GM18867 (cell line): ENCODE data around the gene MYO19.
"Not testable (repeated sequence)": the region's sequence is repeated elsewhere in the genome, so short reads cannot be mapped to it uniquely, and the experiment has no call there.

Source experiments
- ATAC-seq: cut with Tn5 transposase; IDR thresholded peaks from one replicate; pipeline ENCODE4 v1.9.1; 2021; ENCODE audit warnings: mild to moderate bottlenecking, moderate library complexity; ENCODE audit not compliant: unreplicated experiment

Gene MYO19

DNA sequence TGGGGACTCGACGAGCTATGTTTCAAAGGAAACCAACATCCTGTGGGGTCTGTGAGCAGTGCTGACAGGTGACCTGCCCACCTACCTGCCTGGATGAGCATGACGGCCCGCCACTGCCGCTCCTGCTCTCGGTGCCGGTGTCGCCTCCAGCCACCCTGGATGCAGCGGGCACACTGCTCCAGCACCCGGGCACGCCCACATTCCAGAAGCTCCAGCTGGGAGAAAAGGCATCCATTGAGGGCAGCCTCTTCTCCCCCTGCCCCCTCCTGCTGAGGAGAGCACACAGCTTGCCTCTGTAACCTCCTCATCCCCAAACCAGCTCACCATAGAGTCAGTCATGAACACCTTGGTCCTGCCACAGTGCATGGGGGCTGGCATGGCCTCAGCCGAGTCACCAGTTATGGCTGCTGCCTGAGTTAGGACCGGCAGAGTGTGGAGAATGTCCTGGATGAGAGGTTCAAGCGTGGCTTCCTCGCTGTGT lies 33.9 kb downstream of the MYO19 start:
- no peak for ATAC-seq

DNA sequence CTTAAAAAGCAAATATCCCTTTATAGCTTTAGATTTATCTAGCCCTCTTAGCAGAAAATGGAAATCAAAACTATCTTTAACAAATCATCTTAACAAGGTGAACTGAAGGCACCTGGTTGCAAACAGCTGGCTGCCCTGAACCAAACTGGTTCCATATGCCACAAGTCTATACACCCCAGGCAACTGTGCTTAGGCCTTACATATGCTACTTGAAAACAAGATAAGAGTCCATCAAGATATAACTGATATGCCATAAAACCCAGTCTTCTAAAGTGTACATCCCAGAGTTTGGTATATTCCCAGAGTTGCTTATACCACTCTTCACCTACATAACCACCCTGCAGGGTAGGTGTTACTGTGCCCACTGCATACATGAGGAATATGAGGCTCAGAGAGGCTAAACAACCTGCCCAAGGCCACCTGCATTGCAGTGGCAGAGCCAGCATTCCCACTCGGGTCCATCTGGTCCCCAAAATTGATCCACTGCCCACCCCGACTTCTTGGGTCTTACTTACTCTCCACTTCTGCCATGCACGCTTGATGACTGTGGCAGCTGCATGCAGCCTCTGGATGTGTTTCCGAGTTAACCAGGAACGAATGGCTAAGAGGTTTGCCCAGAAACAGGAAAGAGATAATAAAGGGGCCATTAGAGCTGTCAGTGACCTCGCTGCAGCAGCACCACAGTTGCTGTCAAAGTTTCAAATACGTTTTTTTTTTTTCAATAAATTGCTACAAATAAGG lies 35.9 kb downstream of the MYO19 start:
- ATAC-seq: no peak

DNA sequence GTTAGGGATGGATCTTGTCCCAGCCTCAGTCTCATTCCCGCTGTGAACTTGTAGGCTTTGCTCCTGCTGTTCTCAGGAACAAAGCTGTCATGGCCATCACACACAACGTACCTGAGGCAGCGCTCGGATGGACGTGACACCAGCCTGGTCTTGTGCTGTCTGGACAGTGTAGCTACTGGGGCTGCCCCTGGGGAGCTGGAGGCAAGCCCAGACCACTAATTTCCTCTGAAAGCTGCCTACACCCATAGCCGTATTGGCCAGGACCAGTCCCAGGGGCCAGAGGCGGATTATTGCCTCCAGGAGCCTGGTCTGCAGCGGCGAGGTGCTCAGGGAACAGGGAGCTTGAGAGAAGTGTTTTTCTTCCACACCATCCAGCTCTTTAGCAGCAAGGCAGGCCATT lies 36.5 kb downstream of the MYO19 start:
- no peak for ATAC-seq

GRCh38 chr17:36496018-36496789 lies 38.5 kb downstream of the MYO19 start:
- no peak for ATAC-seq

- ATAC-seq: no peak
These were observed 39.5 kb downstream of the MYO19 start for GRCh38 chr17:36495076-36495578.

- no peak for ATAC-seq
These were observed 40.0 kb downstream of the MYO19 start for GRCh38 chr17:36494674-36495073.

DNA sequence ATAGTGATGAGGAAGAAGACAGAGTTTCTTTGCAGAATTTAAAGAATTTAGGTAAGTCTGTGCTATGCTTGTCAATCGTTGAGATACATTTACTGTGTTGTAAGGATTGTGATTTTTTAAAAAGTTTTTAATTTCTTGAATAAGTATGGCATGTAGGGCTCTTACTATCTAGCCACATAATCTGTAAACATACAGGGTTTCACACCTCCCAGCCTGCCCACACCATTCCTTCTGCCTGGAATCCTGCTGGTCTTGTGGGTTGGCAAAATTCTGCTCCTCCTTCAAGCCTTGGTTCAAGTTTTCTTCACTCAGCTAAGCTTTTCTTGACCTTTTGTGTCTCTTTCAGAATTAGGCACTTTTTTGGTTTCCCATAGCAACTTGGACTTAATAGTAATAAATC lies 40.7 kb downstream of the MYO19 start:
- no peak for ATAC-seq

- ATAC-seq: peak; percentile 90
These were observed 48.2 kb downstream of the MYO19 start, which contains the start of gene ZNHIT3 for GRCh38 chr17:36486204-36487194. Gene ZNHIT3 (plus strand): TSS chr17:36486681. CDS start chr17:36486700, 19 bp downstream.

- peak; percentile 5 for ATAC-seq
These were observed 48.9 kb downstream of the MYO19 start for GRCh38 chr17:36485805-36486203.

DNA sequence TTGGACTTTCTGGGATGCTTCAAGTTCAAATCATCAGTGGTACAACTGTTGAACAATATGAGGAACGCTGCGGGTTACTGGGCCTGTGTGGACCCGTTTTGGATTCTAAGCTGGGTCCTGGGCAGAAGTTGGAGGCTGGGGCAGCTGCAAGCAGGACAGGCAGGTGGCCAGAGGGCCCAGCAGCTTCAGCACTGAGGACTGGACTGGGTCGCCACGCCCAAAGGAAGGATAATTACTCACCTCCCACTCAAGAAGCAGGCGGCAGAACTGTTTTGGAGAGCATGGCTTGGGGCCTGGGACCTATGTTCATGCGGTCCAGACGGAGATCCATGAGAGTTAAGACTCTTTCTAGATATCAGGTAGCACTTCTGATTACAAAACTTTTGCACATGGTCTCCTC lies 49.6 kb downstream of the MYO19 start:
- no peak for ATAC-seq

GRCh38 chr17:36484021-36484420 lies 50.6 kb downstream of the MYO19 start:
- not testable (repeated sequence) for ATAC-seq

GRCh38 chr17:36482611-36483504 lies 51.8 kb downstream of the MYO19 start:
- no peak for ATAC-seq

GRCh38 chr17:36481829-36482228 lies 52.8 kb downstream of the MYO19 start:
- ATAC-seq: no peak

DNA sequence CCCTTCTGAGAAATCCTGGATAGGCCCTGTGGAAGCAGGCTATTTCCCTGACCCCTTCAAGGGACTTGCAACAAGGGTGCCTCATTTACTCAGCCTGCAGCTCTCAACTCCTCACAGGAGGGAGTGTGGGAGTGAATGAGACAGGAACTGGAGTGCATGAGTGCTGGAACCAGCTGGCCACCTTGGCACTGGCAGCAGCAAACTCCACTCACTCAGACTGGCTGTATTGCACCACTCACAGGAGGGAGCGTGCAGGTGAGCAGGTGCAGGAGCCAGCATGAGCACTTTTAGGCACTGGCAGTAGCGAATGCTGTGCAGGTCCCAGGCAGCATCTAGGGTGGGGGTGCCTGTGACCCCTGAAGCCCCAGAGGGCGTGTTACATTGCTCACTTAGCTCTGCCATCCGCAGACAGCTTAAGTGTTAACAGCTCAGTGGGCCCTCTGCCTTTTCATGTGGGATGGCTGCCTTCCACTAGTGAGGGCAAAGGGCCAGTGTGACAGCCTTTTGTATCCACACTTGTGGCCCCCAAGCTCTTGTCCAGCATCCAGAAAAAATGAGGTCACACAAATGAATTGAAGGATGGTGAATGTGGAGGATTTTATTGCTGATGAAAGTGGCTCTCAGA lies 59.2 kb downstream of the MYO19 start:
- no peak for ATAC-seq

GRCh38 chr17:36474571-36474970 lies 60.1 kb downstream of the MYO19 start:
- no peak for ATAC-seq

- no peak for ATAC-seq
These were observed 64.2 kb downstream of the MYO19 start for GRCh38 chr17:36470499-36470898.

DNA sequence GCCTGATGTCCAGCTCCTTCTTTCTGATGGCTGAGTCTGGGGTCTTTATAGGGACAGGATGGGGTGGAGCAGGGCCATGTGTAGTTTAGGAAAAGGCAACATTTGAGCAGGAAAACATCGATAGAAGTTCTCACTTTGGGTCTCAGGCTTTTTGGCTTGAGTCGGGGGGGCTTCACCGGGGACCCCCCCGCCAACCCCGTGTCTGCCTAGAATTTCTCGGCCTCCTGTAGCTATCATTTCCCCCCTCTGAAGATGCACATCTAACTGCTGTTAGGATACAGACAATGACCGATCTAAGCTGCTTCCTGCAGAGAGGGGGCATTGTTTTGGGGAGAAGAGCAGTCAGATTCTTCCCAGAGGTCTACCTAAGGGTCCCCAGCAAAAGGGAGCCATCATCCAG lies 64.9 kb downstream of the MYO19 start:
- no peak for ATAC-seq

DNA sequence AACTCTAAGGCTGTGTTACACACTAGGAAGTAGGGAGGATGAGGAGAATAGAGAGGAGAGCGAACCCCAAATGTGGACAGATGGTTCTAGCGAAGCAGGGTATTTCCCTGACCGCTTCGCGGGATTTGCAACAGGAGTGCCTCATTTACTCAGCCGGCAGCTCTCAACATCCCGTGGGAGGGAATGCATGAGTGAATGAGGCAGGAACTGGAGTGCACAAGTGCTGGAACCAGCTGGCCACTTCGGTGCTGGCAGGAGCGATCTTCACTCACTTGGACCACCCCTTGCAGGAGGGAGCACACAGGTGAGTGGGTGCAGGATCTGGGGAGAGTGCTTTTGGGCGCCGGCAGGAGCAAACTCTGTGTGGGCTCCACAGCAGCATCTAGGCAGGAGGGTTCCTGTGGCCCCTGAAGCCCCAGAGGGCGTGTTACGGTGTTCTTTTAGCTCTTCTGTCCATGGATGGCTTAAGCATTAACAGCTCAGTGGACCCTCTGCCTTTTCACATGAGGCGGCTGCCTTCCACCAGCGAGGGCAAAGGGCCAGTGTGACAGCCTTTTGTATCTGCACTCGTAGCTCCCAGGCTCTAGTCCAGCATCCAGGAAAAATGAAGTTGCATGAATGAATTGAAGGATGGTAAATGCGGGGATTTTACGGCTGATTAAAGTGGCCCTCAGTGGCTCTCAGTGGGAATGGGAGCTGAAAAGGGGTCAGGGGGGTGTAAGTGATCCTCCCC lies 65.6 kb downstream of the MYO19 start:
- ATAC-seq: no peak

DNA sequence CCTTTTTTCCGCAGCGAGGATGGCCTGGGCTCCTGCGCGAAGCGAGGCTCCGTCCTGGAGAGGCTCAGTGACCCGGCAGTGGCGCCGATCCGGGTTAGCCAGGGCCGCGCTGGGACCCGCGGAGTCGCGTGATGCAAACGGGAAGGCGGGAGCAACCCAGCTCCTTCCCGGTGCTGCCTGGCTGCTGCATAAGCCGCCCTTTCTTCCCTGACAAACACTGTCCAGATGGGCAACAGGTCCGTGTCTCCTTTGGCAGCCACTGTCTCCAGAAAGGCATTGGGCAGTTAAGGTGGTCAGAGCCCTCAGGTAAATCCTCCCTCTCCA lies 69.9 kb downstream of the MYO19 start:
- no peak for ATAC-seq
